Measurements from ENCODE around the gene MIXL1.
"Not testable (repeated sequence)": the region's sequence is repeated elsewhere in the genome, so short reads cannot be mapped to it uniquely, and the experiment has no call there.

MIXL1 gene

GRCh38 chr1:226212545-226212944 lies 10.9 kb upstream of the MIXL1 start:
- in situ Hi-C loops (cut with HindIII; ENCODE audit: low sequenced_read_pairs), result no loop called here

GRCh38 chr1:226215239-226215638 lies 8.2 kb upstream of the MIXL1 start:
- in situ Hi-C loops (cut with HindIII; ENCODE audit: low sequenced_read_pairs), result no loop called here

GRCh38 chr1:226216056-226216455 lies 7.4 kb upstream of the MIXL1 start:
- in situ Hi-C loops (cut with HindIII; ENCODE audit: low sequenced_read_pairs), result no loop called here

GRCh38 chr1:226217273-226217672 lies 6.2 kb upstream of the MIXL1 start:
- in situ Hi-C loops (cut with HindIII; ENCODE audit: low sequenced_read_pairs), result no loop called here

GRCh38 chr1:226220473-226221189 lies 2.8 kb upstream of the MIXL1 start:
- in situ Hi-C loops (cut with HindIII; ENCODE audit: low sequenced_read_pairs), result no loop called here

GRCh38 chr1:226222686-226223085 lies 778 bp upstream of the MIXL1 start:
- in situ Hi-C loops (cut with HindIII; ENCODE audit: low sequenced_read_pairs), result no loop called here

GRCh38 chr1:226223786-226224244 lies 351 bp downstream of the MIXL1 start:
- in situ Hi-C loops (cut with HindIII; ENCODE audit: low sequenced_read_pairs), result no loop called here

- in situ Hi-C loops (cut with HindIII; ENCODE audit: low sequenced_read_pairs), result no loop called here
Measured at GRCh38 chr1:226226601-226227000, 3.1 kb downstream of the MIXL1 start.

GRCh38 chr1:226233293-226233692 lies 9.8 kb downstream of the MIXL1 start:
- in situ Hi-C loops (cut with HindIII; ENCODE audit: low sequenced_read_pairs), result no loop called here

- in situ Hi-C loops (cut with HindIII; ENCODE audit: low sequenced_read_pairs), result no loop called here
Measured at GRCh38 chr1:226233806-226234205, 10.3 kb downstream of the MIXL1 start.

GRCh38 chr1:226236826-226237225 lies 13.4 kb downstream of the MIXL1 start:
- in situ Hi-C loops (cut with HindIII; ENCODE audit: low sequenced_read_pairs), result no loop called here

GRCh38 chr1:226239421-226239820 lies 16.0 kb downstream of the MIXL1 start:
- in situ Hi-C loops (cut with HindIII; ENCODE audit: low sequenced_read_pairs), result no loop called here

GRCh38 chr1:226248091-226248490 lies 24.6 kb downstream of the MIXL1 start:
- in situ Hi-C loops (cut with HindIII; ENCODE audit: low sequenced_read_pairs), result no loop called here

GRCh38 chr1:226248796-226249195 lies 25.3 kb downstream of the MIXL1 start:
- in situ Hi-C loops (cut with HindIII; ENCODE audit: low sequenced_read_pairs), result no loop called here

- in situ Hi-C loops (cut with HindIII; ENCODE audit: low sequenced_read_pairs), result no loop called here
Measured at GRCh38 chr1:226250511-226250910, 27.0 kb downstream of the MIXL1 start.

GRCh38 chr1:226252841-226253240 lies 29.4 kb downstream of the MIXL1 start:
- in situ Hi-C loops (cut with HindIII; ENCODE audit: low sequenced_read_pairs), result not testable (repeated sequence)

GRCh38 chr1:226253933-226254332 lies 30.5 kb downstream of the MIXL1 start:
- in situ Hi-C loops (cut with HindIII; ENCODE audit: low sequenced_read_pairs), result no loop called here

- in situ Hi-C loops (cut with HindIII; ENCODE audit: low sequenced_read_pairs), result no loop called here
Measured at GRCh38 chr1:226255380-226255779, 31.9 kb downstream of the MIXL1 start.

- in situ Hi-C loops (cut with HindIII; ENCODE audit: low sequenced_read_pairs), result no loop called here
Measured at GRCh38 chr1:226261818-226262217, 38.4 kb downstream of the MIXL1 start.

- in situ Hi-C loops (cut with HindIII; ENCODE audit: low sequenced_read_pairs), result loop anchor here (5.0 kb wide), 1 partner anchor 34 kb away; no protein-coding TSS in a partner anchor
Measured at GRCh38 chr1:226268421-226269124, 45.1 kb downstream of the MIXL1 start.

GRCh38 chr1:226272233-226272902 lies 48.9 kb downstream of the MIXL1 start:
- in situ Hi-C loops (cut with HindIII; ENCODE audit: low sequenced_read_pairs), result not testable (repeated sequence)

- in situ Hi-C loops (cut with HindIII; ENCODE audit: low sequenced_read_pairs), result no loop called here
Measured at GRCh38 chr1:226274138-226274537, 50.7 kb downstream of the MIXL1 start.
